ENCODE measurements around the gene IMPDH2.

Gene IMPDH2

DNA sequence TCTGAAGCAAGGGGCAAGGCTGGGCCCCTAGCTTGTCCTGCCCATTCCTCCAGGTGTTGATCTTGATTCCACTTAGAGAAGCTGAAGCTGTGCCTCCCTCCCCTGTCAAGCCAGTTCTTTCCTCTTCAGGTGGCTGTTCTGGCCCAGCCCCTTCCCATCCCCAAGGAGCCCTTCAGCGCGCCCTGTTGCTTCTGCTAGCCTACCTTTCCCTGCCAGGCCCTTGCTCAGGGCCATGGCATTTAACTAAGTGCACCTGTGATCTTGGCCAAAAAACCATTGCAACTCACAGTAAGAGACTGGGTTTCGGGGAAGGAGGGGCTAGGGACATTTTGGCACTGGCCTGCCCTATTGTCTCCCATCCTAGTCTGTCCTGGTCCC is 23.9 kb downstream of the IMPDH2 start:
- no peak for DNase-seq

DNA sequence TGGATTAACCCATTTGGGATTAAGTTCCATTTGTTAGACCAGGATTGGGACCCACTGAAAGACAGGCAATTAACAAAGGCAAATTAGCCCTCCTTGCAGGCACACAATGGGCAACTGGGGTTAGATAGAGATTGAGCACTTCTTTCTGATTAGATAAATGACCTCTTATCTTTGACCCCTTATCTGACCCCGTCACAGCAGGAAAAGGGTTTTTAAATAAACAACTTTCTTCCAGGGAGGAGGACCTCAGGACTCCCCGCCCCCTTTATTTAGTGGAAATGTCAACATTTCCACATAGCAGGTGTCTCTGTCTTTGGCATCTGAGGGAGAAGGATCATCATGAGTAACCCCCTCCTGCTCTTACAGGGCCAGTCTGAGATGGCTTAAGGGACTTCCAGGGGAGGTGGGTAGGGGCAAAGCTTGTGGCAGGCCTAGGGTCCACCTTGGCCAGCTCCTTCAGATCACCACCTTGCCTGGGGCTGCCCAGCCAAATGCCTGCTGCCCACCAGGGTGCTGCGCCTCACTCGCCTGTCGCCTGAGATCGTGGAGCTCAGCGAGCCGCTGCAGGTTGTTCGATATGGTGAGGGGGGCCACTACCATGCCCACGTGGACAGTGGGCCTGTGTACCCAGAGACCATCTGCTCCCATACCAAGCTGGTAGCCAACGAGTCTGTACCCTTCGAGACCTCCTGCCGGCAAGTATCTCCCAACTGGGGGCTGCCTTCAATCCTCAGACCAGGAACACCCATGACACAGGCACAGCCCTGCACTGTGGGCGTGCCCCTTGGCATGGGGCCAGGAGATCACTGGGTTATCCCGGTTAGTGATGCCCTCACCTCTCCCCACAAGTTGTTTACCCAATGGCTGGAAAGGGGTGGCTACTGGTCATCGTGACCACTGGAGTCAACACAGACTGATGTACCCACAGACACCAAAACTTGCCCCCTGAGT is 24.6 kb downstream of the IMPDH2 start:
- no peak for DNase-seq

DNA sequence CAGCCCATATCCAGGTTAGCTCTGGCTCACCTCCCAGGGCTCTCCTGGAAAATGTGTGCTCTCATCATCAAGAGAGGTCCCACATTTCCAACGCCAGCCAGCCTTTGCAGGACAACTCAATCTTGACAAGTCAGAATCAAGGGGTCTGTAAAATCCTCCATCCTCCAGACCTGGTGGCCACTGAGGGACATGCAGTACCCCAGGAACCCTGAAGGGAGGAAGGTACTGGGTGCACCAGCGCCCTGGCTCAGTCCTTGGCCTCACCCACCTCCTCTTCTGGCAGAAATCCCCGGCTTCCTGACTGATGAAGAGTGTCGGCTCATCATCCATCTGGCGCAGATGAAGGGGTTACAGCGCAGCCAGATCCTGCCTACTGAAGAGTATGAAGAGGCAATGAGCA is 28.0 kb downstream of the IMPDH2 start:
- DNase-seq, result no peak

DNA sequence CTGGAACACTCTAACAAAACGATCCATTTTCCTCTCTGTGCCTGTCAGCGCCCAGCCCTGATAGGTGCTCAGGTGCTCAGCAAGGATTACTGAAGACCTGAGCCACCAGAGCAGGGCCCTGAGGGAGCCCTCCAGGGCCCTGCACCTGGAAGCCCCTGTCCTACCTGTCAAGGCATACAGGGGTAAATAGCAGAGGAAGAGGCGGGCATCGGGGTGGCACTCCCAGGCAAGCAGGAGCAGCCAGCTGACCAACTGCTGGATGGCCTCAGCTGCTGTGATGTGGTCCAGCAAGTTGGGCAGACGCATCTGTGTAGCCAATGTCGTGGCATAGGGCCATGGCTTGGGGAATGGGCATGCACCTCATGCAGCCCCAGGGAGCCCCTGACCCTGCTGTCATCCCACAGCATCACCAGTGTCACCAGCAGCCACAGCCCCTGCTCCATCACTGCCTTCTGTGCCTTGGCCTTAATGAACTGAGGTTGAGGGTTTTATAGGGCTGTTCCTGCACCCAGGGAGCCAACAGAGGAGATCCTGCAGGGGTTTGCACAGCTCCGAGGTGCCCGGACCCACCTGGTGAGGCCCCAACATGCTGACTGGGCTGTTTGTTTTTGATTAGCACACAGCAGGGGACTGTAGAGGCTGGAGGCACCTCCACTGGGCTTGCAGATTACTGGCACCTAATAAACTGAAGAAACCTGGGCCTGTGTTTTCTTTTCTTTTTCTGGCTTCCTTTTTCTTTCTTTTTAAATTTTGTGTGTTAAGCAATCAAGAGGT is 29.9 kb downstream of the IMPDH2 start:
- no peak for DNase-seq

DNA sequence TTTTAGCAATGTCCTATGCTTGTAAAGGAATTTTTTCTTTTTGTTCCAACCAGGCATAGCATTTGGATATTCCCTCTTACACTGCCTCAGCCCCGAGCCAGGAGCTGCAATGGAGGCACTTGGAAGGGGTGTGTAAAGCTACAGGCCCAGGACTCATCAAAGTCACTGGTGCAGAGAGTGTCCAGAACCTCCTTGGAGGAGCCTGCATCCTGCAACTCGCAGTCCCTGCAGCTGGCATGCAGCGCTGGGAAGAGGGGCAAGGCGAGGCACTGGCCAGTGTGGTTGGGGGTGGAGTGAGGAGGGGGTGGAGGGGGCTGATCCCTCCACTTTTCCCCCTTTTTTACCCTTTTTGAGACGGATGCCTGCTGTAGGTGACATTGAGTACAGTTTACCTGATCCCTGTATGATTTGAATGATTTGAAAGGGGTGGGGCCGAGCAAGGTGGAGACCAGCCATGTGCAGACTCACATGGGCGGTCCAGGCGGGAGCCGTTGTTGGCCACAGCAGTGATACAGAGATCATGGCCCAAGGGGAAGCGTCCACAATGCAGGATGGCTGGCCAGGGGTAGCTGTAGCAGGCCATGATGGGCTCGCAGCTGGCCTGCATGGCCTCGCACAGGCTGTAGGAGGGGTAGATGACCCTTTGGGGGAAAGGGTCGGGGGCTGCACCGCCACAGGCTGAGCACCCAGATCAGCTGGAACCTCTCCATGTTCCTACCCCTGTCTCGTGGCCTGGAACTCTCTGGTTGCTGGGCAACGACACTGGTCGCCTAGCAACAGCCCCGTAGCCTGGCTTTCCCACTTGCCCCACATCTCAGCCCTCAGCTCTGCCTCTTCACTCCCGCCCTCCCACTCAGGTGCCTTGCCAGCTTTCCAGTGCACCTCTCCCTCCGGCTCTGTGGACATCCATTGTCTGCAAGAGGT is 31.2 kb downstream of the IMPDH2 start:
- no peak for DNase-seq

DNA sequence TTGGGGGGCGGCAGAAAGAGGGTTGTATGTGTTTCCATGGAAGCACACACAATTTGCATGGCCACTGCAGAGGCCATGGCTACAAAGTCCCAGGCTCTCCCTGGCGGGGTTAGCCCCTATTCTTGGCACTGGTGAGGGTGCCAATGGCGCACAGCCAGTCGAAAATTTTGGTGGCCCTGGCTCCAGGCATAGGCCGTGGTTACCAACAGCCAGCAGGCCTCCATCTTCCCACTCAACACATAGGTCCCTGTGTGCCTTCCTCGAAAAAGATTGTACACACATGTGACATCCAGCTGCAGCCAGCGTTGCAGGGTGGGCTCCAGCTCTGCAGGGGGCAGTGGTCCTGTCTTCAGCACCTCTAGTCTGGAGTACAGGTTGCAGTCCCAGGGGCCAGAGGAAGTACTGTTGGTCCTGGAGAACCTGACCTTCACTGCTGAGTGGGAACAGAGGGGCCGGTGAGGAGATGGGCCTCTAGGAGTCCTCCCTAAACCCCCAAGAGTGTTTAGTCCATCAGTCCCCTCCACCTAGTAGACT is 32.0 kb downstream of the IMPDH2 start:
- DNase-seq, result no peak

DNA sequence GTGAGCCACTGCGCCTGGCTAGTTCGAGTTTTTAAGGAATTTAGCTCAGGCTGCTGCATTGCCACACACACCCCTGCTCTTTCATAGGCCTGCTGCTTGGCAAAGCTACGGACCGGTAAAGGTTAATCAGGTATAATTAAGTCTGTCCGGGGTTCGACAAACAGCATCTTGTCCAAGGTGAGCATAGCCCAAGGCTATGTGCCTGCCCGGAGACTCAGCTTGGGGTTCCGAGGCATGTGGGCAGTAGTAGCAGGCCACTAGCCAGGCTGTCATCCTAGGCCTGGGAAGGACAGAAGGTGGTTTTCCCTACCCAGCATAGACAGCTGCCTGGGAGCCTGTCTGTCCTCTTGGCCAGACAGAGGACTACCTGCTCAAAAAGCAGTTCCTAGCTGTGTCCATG is 32.6 kb downstream of the IMPDH2 start:
- DNase-seq, result no peak

DNA sequence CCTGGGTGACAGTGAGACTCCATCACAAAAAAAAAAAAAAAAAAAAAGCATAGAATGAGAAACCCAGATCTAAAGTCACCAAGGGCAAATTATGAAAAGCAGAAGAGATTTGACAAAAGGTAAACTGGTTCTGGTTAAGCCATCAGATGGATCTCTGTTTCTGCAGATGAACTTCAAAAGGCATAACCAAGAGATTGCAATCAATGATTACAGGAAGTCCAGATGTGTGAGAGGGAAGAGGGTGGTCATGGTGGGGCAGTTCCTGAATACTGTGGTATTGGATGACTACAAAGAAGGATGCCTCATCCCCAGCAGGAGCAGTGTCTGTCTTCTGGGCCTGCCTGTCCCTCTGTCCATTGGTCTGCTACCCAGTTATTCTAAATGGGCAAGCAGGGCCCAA is 35.4 kb downstream of the IMPDH2 start:
- DNase-seq, result no peak

DNA sequence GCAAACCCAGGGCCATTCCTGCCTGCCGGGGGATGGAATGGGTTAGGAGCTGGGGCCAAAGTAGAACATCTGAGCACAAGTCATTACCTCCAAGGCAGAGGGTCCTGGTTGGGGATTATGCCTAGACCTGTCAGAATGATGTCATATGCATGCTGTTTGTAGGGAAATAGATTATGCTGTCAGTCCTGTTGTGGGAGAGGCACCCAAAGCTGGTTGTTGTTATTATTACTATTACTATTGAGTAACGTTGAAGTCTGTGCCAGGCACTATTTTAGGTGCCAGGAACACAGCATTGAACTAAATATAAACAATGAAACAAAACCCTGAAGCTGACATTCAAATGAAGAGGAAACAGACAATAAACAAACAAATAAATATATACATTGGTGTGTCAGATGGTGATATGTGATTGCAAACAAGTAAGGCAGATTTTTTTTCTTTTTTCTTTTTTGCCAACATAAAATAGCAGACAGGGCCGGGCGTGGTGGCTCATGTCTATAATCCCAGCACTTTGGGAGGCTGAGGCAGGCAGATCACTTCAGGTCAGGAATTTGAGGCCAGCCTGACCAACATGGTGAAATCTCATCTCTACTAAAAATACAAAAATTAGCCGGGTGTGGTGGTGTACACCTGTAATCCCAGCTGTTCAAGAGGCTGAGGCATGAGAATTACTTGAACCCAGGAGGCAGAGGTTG is 37.2 kb downstream of the IMPDH2 start:
- no peak for DNase-seq

DNA sequence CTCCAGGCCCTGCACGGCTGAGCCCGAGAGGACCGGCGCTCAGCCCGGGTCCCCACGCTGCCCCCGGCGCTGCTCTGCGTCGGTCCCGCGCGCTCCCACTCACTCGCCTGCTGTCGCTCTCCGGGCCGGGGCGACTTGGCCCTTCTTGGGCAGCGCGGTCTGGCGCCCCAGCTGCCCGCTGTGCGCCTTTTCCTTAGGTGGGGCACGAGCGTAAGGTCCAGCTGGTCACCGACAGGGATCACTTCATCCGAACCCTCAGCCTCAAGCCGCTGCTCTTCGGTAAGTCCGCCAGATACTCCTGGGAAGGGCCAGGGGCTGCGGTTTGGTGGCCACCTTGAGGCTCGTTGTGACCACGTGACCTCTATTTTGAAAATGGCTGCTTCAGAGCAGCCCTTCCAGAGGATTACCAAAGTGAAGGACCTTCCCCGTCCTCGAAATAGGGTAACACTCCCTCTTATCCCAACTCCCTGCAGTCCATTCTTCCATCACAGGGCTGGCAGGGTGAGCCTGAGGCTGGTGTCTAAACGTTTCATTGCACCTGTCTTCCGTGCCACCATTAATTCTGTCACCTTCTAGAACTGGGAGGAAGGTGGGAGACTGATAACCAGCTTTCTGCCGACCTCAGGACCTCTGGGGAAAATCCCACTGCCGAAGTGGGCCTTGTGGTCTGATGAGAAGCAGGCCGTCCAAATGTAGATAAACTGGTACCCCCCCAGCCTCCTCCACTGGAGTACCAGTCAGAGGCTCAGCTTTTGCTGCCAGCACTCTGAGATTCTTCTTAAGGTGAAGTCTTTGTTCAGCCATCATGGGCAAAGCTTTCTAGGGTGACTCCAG is 38.3 kb downstream of the IMPDH2 start:
- DNase-seq, result no peak

DNA sequence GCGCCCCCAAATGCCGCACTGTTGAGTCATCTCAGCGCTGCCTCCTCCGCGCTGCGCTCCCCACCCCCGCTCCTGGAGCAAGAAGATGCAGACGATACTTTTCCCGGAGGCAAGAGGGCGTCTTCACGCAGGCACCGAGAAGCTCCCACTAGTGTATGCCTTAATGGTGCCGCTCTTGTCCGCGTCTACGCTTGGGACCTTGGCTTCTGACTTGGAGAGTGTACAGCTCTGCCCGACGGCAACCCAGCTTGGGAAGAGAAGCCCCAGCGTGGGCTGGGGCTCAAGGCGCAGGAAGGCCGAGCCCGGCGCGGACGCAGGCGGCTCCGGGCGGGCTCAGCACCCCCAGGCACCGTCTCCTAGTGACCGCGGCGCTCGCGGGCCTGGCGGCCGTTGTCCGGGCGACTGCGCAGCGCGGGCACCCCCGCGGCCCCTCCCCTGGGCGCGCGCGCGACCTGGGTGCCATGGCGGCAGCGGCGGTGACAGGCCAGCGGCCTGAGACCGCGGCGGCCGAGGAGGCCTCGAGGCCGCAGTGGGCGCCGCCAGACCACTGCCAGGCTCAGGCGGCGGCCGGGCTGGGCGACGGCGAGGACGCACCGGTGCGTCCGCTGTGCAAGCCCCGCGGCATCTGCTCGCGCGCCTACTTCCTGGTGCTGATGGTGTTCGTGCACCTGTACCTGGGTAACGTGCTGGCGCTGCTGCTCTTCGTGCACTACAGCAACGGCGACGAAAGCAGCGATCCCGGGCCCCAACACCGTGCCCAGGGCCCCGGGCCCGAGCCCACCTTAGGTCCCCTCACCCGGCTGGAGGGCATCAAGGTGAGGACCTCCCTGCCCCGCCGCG is 39.2 kb downstream of the IMPDH2 start, which contains the start of gene P4HTM:
TSS of gene P4HTM (plus strand) at position 446 of the 840 bp plus-strand sequence. CDS start at position 462, 16 bp downstream.
- DNase-seq, result no peak

DNA sequence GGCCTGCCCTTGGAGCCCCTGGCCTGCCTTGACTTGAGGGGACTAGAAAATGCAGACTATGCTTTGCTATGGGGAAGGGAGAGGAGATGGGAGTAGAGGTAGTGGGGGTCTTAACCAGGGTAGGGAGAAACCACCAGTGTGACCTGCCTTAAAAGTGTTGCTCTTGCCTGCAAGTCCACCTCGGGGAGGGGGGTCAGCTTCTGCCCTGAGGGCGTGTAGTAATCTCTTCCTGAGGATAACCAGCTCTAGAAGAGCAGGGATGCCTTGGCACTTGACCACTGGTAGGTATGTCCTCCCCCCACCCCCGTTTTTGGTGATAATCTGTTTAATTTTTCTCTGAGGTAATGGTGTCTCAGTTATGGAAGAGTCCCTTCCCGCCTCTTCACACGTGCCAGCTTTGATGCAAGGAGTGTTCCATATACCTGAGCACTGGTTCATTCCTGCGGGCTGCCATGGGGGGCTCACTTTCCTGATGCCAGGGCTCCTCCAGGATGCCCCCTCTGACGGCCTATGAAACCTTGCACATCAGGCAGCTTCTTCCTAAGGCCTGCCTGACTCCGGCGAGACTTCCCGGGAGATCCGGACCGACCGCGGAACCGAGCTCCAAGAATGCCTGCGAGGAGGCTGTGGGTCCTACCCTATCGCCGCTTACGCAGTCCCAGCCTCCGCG is 39.9 kb downstream of the IMPDH2 start:
- no peak for DNase-seq

DNA sequence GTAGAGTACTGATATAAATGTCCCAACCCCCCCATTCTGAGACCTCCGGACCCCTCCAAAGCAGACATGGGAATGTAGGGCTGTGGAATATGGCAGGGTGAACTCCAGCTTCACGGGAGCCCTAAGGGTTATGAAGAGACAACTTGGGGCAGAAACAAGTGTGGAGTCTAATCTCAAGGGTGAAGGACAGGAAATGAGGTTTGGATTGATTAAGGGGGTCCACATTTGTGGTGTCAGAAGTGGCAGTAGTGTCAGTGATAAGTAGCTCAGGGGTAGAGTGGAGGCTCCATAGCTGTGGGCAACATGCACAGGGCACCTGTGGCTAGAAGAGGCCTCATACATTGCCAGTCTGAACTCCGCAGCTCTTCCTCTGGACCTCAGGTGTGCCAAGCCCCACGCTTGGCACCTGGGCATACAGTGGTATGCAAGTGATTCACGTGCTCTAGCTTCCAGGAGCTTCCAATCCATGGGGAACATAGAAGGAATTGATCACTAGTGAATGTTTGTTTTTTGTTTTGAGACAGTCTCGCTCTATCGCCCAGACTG is 43.3 kb downstream of the IMPDH2 start:
- no peak for DNase-seq

DNA sequence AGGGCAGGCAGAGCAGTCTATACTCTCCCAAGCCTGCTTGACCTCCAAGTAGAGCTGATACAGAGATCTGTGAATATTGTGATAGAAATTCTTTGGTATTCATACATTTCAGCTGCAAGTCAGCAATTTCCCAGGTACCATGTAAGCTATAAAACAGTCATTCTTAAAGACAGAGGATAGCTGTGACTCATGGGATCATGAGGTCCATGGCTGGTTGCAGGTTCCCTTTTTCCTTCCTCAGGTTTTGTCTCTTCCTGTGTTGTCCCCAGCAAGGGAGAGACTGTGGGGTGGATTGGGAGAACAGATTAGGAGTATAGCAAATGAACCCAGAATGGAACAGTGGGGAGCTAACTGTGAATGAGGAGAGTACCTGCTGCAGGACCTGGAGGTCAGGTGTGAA is 44.5 kb downstream of the IMPDH2 start:
- no peak for DNase-seq

DNA sequence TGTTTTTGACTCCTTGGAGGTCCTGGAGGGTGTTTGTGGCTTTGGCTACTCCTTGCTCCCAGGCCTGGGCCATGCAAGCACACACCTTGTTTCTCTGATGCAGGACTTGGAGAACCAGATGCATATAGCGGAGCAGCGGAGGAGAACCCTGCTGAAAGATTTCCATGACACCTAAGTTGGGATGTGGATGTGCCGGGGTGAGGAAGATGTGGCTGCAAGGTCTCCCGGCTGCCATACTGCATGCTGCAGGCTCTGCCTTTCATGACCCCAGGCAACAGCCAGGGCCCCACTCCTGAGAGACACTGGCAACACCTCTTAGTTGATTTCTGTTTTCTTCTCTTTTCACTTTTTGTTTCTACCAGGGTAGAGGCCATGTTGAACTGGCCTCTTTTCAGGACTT is 46.1 kb downstream of the IMPDH2 start:
- DNase-seq, result no peak

DNA sequence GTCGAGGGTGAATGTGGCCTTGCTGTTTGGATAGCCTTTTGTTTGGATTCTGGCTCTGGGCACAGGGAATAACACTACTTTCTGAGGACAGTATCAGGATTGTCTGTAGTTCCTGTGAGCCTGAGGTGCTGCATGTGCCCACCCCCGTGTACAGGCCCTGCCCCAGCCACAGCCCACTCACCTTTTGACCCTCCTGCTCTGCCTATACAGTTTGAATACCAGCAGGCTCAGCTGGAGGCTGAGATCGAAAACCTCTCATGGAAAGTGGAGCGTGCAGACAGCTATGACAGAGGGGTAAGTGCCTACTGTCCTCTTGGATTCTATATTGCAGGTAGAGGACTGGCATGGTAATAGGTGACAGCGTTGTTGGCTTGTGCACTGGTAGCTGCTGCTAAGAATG is 46.5 kb downstream of the IMPDH2 start:
- no peak for DNase-seq

DNA sequence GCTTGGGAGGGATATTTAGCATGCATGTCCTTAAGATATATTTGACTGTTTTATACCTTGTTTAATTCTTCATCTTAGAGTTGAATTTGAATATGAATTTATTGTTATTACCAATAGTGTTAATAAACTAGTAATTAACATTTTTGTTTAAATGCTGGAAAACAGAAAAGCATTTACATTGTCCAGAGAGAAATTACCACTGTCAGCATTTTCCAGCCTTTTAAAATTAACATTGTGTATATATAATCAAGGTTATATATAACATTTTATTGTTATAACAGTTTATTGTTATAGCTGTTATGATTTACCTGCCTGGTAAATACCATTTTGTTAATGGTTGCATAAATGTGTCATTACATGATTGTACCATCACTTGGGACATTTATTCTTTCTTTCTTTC is 47.2 kb downstream of the IMPDH2 start:
- DNase-seq, result no peak

DNA sequence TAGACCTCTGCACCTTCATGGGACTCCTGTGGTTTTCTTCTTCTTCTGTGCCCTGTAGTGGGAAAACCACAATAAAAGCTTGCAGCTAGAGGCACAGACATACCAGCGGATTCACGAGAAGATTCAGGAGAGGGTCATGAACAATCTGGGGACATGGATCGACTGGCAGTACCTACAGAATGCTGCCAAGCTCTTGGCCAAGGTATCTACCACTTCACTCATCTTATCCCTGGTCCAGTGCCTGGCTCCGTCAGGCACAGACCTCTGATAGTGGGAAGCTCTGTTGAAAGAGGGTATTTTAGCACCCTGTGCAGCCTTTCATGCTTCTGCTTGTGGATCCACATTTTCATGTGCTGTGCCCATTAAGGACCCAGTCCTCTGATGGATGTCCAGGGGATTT is 48.9 kb downstream of the IMPDH2 start:
- DNase-seq, result no peak

DNA sequence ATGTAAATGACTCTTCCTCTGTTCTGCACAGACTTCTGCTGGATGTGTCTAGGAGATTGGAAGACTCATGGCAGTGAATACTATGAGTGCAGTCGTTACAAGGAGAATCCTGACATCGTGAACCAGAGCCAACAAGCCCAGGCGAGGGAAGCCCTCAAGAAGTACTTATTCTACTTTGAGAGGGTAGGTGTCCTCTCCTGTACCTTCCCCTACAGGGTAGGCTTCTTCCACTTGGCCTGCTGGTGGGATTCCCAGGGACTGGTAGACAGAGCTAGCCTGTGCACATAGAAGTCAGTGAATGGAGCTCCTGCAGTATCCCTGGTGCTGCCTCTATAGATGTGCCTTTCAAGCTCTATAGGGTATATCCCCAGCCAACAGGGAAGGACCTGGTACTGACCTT is 49.7 kb downstream of the IMPDH2 start:
- no peak for DNase-seq
